Neural progenitor cell (in vitro differentiated cells): ENCODE measurements around the gene PSMD3. TPM values are rescaled to one million over a fixed set of nuclear protein-coding genes. Genes with fewer than 3 reads are reported as not detected.
A peak's percentile ranks its signal among the peaks of the same experiment; 100 is the strongest.

Source experiments
- DNase-seq: peaks from one replicate; pipeline ENCODE4 v3.0.0-alpha.2; 2016; ENCODE audit warnings: low spot score
- H2AFZ ChIP-seq: fragments of 200-600 bp; sonication (generic); replicated peaks from 2 replicates; pipeline ENCODE4 v1.6.1; 2016; ENCODE audit warnings: antibody characterized with exemption
- H3F3A ChIP-seq: fragments of 200-600 bp; sonication (generic); 2 replicates; pipeline ENCODE4 v1.6.1; 2016; ENCODE audit warnings: antibody characterized with exemption, low read depth
- H3K27ac ChIP-seq: fragments of 200-600 bp; sonication (generic); 2 replicates; pipeline ENCODE4 v1.5.1; 2016; ENCODE audit warnings: mild to moderate bottlenecking
- H3K27me3 ChIP-seq: fragments of 200-600 bp; sonication (generic); 2 replicates; pipeline ENCODE4 v1.6.1; 2016; ENCODE audit warnings: mild to moderate bottlenecking, moderate library complexity
- H3K36me3 ChIP-seq: fragments of 200-600 bp; sonication (generic); 2 replicates; pipeline ENCODE4 v1.5.1; 2016
- H3K4me1 ChIP-seq: fragments of 200-600 bp; sonication (generic); 2 replicates; pipeline ENCODE4 v1.6.1; 2016; ENCODE audit warnings: mixed run types
- H3K4me2 ChIP-seq: fragments of 200-600 bp; sonication (generic); 2 replicates; pipeline ENCODE4 v1.6.1; 2016
- H3K4me3 ChIP-seq: fragments of 200-600 bp; sonication (generic); 2 replicates; pipeline ENCODE4 v1.5.1; 2016
- H3K79me2 ChIP-seq: fragments of 200-600 bp; sonication (generic); 2 replicates; pipeline ENCODE4 v1.6.1; 2016; ENCODE audit warnings: low read depth
- H3K9ac ChIP-seq: fragments of 200-600 bp; sonication (generic); 2 replicates; pipeline ENCODE4 v1.6.1; 2016
- H3K9me3 ChIP-seq: fragments of 200-600 bp; sonication (generic); 2 replicates; pipeline ENCODE4 v1.5.1; 2016; ENCODE audit warnings: low read depth
- H4K20me1 ChIP-seq: fragments of 200-600 bp; sonication (generic); 2 replicates; pipeline ENCODE4 v1.6.1; 2016; ENCODE audit warnings: low read depth
- H3K27ac Mint-ChIP-seq: 3 replicates; pipeline ENCODE4 v1.8.0; 2021; ENCODE audit warnings: mixed read lengths
- H3K27me3 Mint-ChIP-seq: 2 replicates; pipeline ENCODE4 v1.8.0; 2022; ENCODE audit warnings: low read depth, mild to moderate bottlenecking, inconsistent platforms, moderate library complexity, mixed read lengths; ENCODE audit not compliant: insufficient read depth
- H3K36me3 Mint-ChIP-seq: 3 replicates; pipeline ENCODE4 v1.8.0; 2021; ENCODE audit warnings: mixed read lengths
- H3K4me1 Mint-ChIP-seq: 3 replicates; pipeline ENCODE4 v1.8.0; 2021; ENCODE audit warnings: mixed read lengths
- H3K4me3 Mint-ChIP-seq: 3 replicates; pipeline ENCODE4 v1.8.0; 2021; ENCODE audit warnings: mild to moderate bottlenecking, moderate library complexity, mixed read lengths
- H3K9me3 Mint-ChIP-seq: 3 replicates; pipeline ENCODE4 v1.8.0; 2020; ENCODE audit warnings: mixed read lengths
- EZH2 ChIP-seq: fragments of 200-600 bp; sonication (generic); IDR thresholded peaks from 2 replicates; pipeline ENCODE4 v1.6.1; 2017; ENCODE audit warnings: antibody characterized with exemption, mild to moderate bottlenecking, moderate library complexity
- EZH2phosphoT487 ChIP-seq: fragments of 200-600 bp; sonication (generic); IDR thresholded peaks from 2 replicates; pipeline ENCODE4 v1.6.1; 2017; ENCODE audit warnings: antibody characterized with exemption
- total RNA-seq: library from RNA; depleted of rRNA; stranded (reverse); fragments of >200 nt; gene quantifications from 2 replicates; pipeline ENCODE4 v1.2.3, GENCODE V29; 2015; ENCODE audit warnings: low replicate concordance
- TF ChIP-seq, protein P1 (sequence below): fragments of 200-600 bp; sonication (generic); IDR thresholded peaks from 2 replicates; pipeline ENCODE4 v1.5.1; 2017; ENCODE audit warnings: antibody characterized with exemption, mild to moderate bottlenecking

The PSMD3 gene
- total RNA-seq, 1 donor from 2014 or later, result 71.6 TPM

DNA sequence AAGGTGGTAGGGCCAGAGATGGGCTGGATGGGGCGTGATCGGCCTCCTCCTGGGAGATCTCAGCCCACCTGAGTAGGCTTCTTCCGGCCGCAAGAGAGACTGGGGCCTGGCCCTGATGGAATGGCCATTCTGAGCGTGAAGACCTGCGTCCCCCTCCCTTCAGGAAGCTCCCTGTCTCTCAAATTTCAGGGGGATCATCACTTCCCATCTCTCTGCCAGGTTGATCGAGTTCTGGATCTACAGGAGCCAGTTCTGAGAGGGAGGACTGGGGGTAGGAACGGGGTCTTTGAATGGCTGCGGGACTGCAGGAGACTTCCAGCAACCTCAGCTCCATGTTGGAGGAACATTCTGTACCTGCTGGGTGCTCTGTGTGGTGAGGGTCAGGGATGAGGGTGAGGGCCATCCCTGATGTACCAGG is 27.1 kb upstream of the PSMD3 start:
- Histone ChIP-seq H3K36me3 (no peaks in the 10 kb centered on the region), H3K4me2 (peak overlapping the region; percentile 69), H3K27ac (no peak overlapping the region), H3K4me1 (no peaks in the 10 kb centered on the region), H3F3A (peaks cover 4% of the 10 kb centered on the region), H3K27me3 (peaks cover 16% of the 10 kb centered on the region), H3K79me2 (no peaks in the 10 kb centered on the region), H3K9ac (no peak overlapping the region), H3K9me3 (no peaks in the 10 kb centered on the region), H3K4me3 (peak overlapping the region; percentile 42), H4K20me1 (no peaks in the 10 kb centered on the region), H2AFZ (peak overlapping the region; percentile 4)
- H3K4me1 Mint-ChIP-seq, result peaks cover 12% of the 10 kb centered on the region
- peak overlapping the region; percentile 81 for H3K4me3 Mint-ChIP-seq
- H3K27me3 Mint-ChIP-seq, result no peaks in the 10 kb centered on the region
- peak overlapping the region; percentile 60 for H3K27ac Mint-ChIP-seq
- DNase-seq, result no peak
- no peaks in the 10 kb centered on the region for H3K36me3 Mint-ChIP-seq
- H3K9me3 Mint-ChIP-seq, result no peaks in the 10 kb centered on the region
- no peak for TF ChIP-seq EZH2
- TF ChIP-seq EZH2phosphoT487, result no peak
- TF ChIP-seq, protein P1, sequence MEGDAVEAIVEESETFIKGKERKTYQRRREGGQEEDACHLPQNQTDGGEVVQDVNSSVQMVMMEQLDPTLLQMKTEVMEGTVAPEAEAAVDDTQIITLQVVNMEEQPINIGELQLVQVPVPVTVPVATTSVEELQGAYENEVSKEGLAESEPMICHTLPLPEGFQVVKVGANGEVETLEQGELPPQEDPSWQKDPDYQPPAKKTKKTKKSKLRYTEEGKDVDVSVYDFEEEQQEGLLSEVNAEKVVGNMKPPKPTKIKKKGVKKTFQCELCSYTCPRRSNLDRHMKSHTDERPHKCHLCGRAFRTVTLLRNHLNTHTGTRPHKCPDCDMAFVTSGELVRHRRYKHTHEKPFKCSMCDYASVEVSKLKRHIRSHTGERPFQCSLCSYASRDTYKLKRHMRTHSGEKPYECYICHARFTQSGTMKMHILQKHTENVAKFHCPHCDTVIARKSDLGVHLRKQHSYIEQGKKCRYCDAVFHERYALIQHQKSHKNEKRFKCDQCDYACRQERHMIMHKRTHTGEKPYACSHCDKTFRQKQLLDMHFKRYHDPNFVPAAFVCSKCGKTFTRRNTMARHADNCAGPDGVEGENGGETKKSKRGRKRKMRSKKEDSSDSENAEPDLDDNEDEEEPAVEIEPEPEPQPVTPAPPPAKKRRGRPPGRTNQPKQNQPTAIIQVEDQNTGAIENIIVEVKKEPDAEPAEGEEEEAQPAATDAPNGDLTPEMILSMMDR, result no peak

DNA sequence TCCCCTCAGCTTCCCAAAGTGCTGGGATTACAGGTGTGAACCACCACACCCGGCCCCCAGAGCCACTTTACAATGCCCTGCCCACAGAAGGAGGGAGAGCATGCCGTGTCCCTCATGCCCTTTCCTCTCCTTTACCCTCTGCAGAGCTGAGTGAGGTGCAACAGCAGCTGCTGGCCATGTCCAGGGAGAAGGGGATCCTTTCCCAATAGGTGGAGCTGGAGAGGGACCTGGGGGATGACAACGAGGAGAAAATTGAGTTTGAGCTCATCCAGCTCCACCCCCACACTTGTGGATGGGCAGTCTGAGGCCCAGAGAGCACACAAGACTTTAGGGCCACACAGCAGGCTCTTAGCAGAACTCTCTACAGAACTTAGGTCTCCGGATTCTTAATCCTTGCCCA is 25.7 kb upstream of the PSMD3 start:
- no peak for DNase-seq
- TF ChIP-seq EZH2 (no peak), EZH2phosphoT487 (no peak)
- TF ChIP-seq, protein P1, result no peak
- no peaks in the 10 kb centered on the region for H3K4me1 ChIP-seq

DNA sequence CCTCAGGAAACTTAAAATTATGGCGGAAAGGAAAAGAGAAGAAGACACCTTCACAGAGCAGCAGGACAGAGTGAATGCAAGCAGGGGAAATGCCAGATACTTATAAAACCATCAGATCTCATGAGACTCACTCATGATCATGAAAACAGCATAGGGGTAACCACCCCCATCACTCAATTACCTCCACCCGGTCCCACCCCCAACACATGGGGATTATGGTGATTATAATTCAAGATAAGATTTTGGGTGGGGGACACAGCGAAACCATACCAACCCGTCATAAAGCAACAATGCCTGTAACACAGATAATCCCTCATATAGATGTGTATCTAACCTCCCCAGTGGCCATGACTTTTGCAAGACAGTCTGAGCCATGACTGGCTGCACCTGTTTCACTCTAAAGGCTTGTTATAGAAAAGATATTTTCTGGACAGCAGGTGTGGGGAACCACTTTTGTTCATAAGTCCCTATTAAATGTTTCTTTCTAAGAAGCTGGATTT is 24.8 kb upstream of the PSMD3 start:
- Histone ChIP-seq H3K79me2 (no peaks in the 10 kb centered on the region), H3K9me3 (no peaks in the 10 kb centered on the region), H4K20me1 (no peaks in the 10 kb centered on the region), H3K4me3 (no peak overlapping the region), H3K4me1 (no peaks in the 10 kb centered on the region), H3K27ac (no peak overlapping the region), H3K4me2 (no peak overlapping the region), H3K36me3 (no peaks in the 10 kb centered on the region), H3F3A (peaks cover 4% of the 10 kb centered on the region), H3K9ac (no peak overlapping the region), H3K27me3 (peaks cover 14% of the 10 kb centered on the region), H2AFZ (no peak overlapping the region)
- Mint-ChIP-seq H3K27me3 (peaks cover 9% of the 10 kb centered on the region), H3K4me1 (peaks cover 18% of the 10 kb centered on the region), H3K36me3 (no peaks in the 10 kb centered on the region), H3K27ac (no peak overlapping the region), H3K4me3 (no peak overlapping the region), H3K9me3 (no peaks in the 10 kb centered on the region)
- TF ChIP-seq EZH2phosphoT487 (no peak), EZH2 (no peak)
- TF ChIP-seq, protein P1, result no peak
- no peak for DNase-seq

More for the DNA sequence above, 25.7 kb upstream of the PSMD3 start:
- no peaks in the 10 kb centered on the region for H3K36me3 ChIP-seq
- Mint-ChIP-seq H3K27ac (no peak overlapping the region), H3K9me3 (no peaks in the 10 kb centered on the region), H3K27me3 (peaks cover 6% of the 10 kb centered on the region), H3K4me3 (no peak overlapping the region), H3K4me1 (peaks cover 18% of the 10 kb centered on the region), H3K36me3 (no peaks in the 10 kb centered on the region)
- H2AFZ ChIP-seq, result no peak overlapping the region
- no peaks in the 10 kb centered on the region for H4K20me1 ChIP-seq
- H3K27ac ChIP-seq, result no peak overlapping the region
- no peak overlapping the region for H3K9ac ChIP-seq
- no peak overlapping the region for H3K4me2 ChIP-seq
- no peaks in the 10 kb centered on the region for H3K9me3 ChIP-seq
- H3K4me3 ChIP-seq, result no peak overlapping the region
- peaks cover 16% of the 10 kb centered on the region for H3K27me3 ChIP-seq
- no peaks in the 10 kb centered on the region for H3K79me2 ChIP-seq
- H3F3A ChIP-seq, result peaks cover 4% of the 10 kb centered on the region
